Parathyroid adenoma (tissue), 2 donors: ENCODE data around the gene SRL.

ENCODE experiments used
- H2AFZ ChIP-seq: fragments of 300-600 bp; sonication (generic); one replicate; pipeline ENCODE4 v1.7.0; 2017; ENCODE audit warnings: antibody characterized with exemption, mild to moderate bottlenecking
- H3K27ac ChIP-seq: fragments of 300-600 bp; sonication (generic); one replicate; pipeline ENCODE4 v1.7.0; 2017
- H3K27me3 ChIP-seq: fragments of 300-600 bp; sonication (generic); one replicate; pipeline ENCODE4 v1.7.0; 2017; ENCODE audit warnings: low read length; ENCODE audit not compliant: control insufficient read depth, insufficient read depth
- H3K36me3 ChIP-seq: fragments of 300-600 bp; sonication (generic); one replicate; pipeline ENCODE4 v1.7.0; 2017; ENCODE audit warnings: low read length; ENCODE audit not compliant: control insufficient read depth, insufficient read depth
- H3K4me1 ChIP-seq: fragments of 300-600 bp; sonication (generic); one replicate; pipeline ENCODE4 v1.7.0; 2017; ENCODE audit warnings: control low read depth
- H3K4me2 ChIP-seq: fragments of 300-600 bp; sonication (generic); one replicate; pipeline ENCODE4 v1.7.0; 2017; ENCODE audit warnings: low read length
- H3K4me3 ChIP-seq: fragments of 300-600 bp; sonication (generic); one replicate; pipeline ENCODE4 v1.7.0; 2017; ENCODE audit warnings: low read depth, low read length
- H3K79me2 ChIP-seq: fragments of 300-600 bp; sonication (generic); one replicate; pipeline ENCODE4 v1.7.0; 2017; ENCODE audit warnings: control low read depth
- H3K9ac ChIP-seq: fragments of 300-600 bp; sonication (generic); one replicate; pipeline ENCODE4 v1.7.0; 2017; ENCODE audit warnings: mild to moderate bottlenecking
- H3K9me3 ChIP-seq: fragments of 300-600 bp; sonication (generic); one replicate; pipeline ENCODE4 v1.7.0; 2017; ENCODE audit warnings: low read length; ENCODE audit not compliant: control insufficient read depth
- CTCF ChIP-seq: fragments of 300-600 bp; sonication (generic); IDR thresholded peaks from one replicate; pipeline ENCODE4 v1.7.0; 2017; ENCODE audit warnings: antibody characterized with exemption, mild to moderate bottlenecking
- donor health status: primary hyperparathyroidism.

Gene SRL

GRCh38 chr16:4152267-4152666, 89.6 kb downstream of the SRL start:
- H3K27ac ChIP-seq, result peak overlapping the region; percentile 62
- H3K4me3 ChIP-seq, result no peak overlapping the region
- no peak overlapping the region for H3K4me2 ChIP-seq
- H3K4me1 ChIP-seq, result peaks cover 9% of the 10 kb centered on the region
- H2AFZ ChIP-seq, result peak overlapping the region; percentile 77
- no peaks in the 10 kb centered on the region for H3K9me3 ChIP-seq
- no peak overlapping the region for H3K9ac ChIP-seq
- no peaks in the 10 kb centered on the region for H3K27me3 ChIP-seq
- TF ChIP-seq CTCF, result no peak
- H3K36me3 ChIP-seq, result no peaks in the 10 kb centered on the region
- no peaks in the 10 kb centered on the region for H3K79me2 ChIP-seq

DNA sequence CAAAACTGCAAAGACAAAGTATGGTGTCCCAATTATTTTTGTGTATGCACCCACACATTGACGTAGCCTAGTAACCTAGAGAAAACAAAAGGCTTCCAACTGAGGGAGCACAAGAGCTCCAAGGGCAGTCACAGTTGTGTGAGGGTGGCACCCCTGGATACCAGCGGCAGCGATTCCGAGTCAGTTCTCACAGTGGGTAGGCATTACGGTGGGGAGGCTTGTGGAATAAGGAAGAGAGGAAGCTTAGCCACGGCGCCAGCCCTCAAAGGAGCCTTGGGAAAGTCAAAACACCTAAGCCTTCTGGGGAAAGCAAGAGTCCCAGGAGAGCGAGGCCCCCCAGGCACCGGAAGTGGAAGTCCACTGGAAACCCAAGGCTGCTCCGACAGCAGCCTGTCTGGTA, 94.6 kb downstream of the SRL start:
- no peak overlapping the region for H3K9ac ChIP-seq

GRCh38 chr16:4142268-4142667, 99.6 kb downstream of the SRL start:
- no peaks in the 10 kb centered on the region for H3K9me3 ChIP-seq
- H3K9ac ChIP-seq, result no peak overlapping the region
- no peak overlapping the region for H3K4me3 ChIP-seq
- H2AFZ ChIP-seq, result no peak overlapping the region
- no peaks in the 10 kb centered on the region for H3K4me1 ChIP-seq
- H3K27ac ChIP-seq, result no peak overlapping the region
- no peaks in the 10 kb centered on the region for H3K36me3 ChIP-seq
- H3K79me2 ChIP-seq, result no peaks in the 10 kb centered on the region
- H3K27me3 ChIP-seq, result no peaks in the 10 kb centered on the region
- H3K4me2 ChIP-seq, result no peak overlapping the region
- TF ChIP-seq CTCF, result no peak

More for the DNA sequence above, 94.6 kb downstream of the SRL start:
- H3K79me2 ChIP-seq, result no peaks in the 10 kb centered on the region
- no peak overlapping the region for H3K27ac ChIP-seq
- no peak overlapping the region for H2AFZ ChIP-seq
- H3K9me3 ChIP-seq, result no peaks in the 10 kb centered on the region
- TF ChIP-seq CTCF, result no peak
- H3K4me1 ChIP-seq, result peaks cover 3% of the 10 kb centered on the region
- no peaks in the 10 kb centered on the region for H3K27me3 ChIP-seq
- H3K4me2 ChIP-seq, result no peak overlapping the region
- no peak overlapping the region for H3K4me3 ChIP-seq
- H3K36me3 ChIP-seq, result no peaks in the 10 kb centered on the region

DNA sequence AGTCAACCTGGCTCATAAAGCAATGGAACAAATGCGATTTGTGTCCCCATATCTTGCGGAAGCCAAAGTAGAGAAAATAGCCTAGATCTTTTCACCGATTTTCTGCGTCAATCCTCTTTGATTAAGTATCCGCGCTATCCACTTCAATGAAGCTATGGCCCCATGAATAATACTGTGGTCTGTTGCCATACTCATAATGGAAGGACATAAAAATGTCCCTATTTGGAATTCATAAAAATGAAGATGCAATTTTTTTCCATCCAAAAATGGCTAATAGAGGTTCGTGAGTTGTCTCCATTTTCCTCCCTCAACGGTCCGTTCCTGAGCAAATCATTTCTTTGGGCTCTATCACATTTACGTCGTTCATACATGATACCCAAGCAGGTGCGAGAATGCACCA, 100.3 kb downstream of the SRL start:
- no peak overlapping the region for H3K4me3 ChIP-seq
- H3K36me3 ChIP-seq, result no peaks in the 10 kb centered on the region
- no peak overlapping the region for H2AFZ ChIP-seq
- H3K4me2 ChIP-seq, result no peak overlapping the region
- H3K27ac ChIP-seq, result no peak overlapping the region
- no peaks in the 10 kb centered on the region for H3K79me2 ChIP-seq
- no peaks in the 10 kb centered on the region for H3K9me3 ChIP-seq
- H3K4me1 ChIP-seq, result no peaks in the 10 kb centered on the region
- H3K9ac ChIP-seq, result no peak overlapping the region
- no peak for TF ChIP-seq CTCF
- no peaks in the 10 kb centered on the region for H3K27me3 ChIP-seq

DNA sequence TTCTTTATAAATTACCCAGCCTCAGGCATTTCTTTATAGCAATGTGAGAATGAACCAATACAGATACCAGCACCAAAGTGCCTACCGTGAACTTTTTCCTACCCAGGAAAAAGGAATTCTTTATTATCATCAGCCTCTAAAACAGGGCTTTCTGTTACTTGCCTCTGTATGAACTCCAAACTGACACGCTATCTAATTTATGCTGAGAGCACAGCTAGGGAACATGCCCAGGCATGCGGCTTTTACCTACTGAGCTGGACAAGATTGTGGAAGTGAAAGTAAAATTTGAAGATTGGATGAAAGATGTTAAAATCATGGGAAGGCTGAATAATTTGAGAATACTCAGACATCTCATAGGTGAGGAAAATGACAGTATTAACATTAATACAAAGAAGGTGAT, 101.2 kb downstream of the SRL start:
- H3K4me1 ChIP-seq, result peaks cover 3% of the 10 kb centered on the region
- no peak overlapping the region for H3K4me3 ChIP-seq
- H3K9ac ChIP-seq, result no peak overlapping the region
- no peaks in the 10 kb centered on the region for H3K27me3 ChIP-seq
- no peak for TF ChIP-seq CTCF
- H3K27ac ChIP-seq, result no peak overlapping the region
- H3K4me2 ChIP-seq, result no peak overlapping the region
- no peaks in the 10 kb centered on the region for H3K79me2 ChIP-seq
- no peaks in the 10 kb centered on the region for H3K9me3 ChIP-seq
- no peak overlapping the region for H2AFZ ChIP-seq
- no peaks in the 10 kb centered on the region for H3K36me3 ChIP-seq
